ENCODE data around the gene UBL4B.

GRCh38 chr1:110097507-110098221 is 14.6 kb upstream of the UBL4B start:
- no peak for TF ChIP-seq EZH2 (IDR thresholded peaks at IDR 0.05; ENCODE audit: borderline replicate concordance, insufficient read depth, low read depth, low read length, poor library complexity, severe bottlenecking)
- TF ChIP-seq CTCF (IDR thresholded peaks at IDR 0.05), result no peak
